ENCODE results near the gene HHIP. TPM values are rescaled to one million over a fixed set of nuclear protein-coding genes. Genes with fewer than 3 reads are reported as not detected.
A peak's percentile ranks its signal among the peaks of the same experiment; 100 is the strongest.

Gene HHIP
- total RNA-seq, 1 experiment from 2014 or later, result not detected

- Histone ChIP-seq H4K20me1 (ENCODE audit: insufficient read depth) (no peaks in the 10 kb centered on the region), H3K27ac (ENCODE audit: low read depth, low read length) (no peak overlapping the region), H3K9me2 (ENCODE audit: insufficient read depth) (no peaks in the 10 kb centered on the region; the same call in 1 of the 2 replicates), H3K4me3 (replicated peaks in 1 of 2; ENCODE audit: low read depth in 1 of 2, low read length in 2 of 2) (no peak overlapping the region), H3K4me1 (ENCODE audit: control insufficient read depth in 1 of 2, insufficient read depth in 2 of 2, low read length in 2 of 2) (no peaks in the 10 kb centered on the region), H3K36me3 (ENCODE audit: control insufficient read depth in 1 of 2, insufficient read depth in 2 of 2, low read length in 2 of 2) (no peaks in the 10 kb centered on the region), H3K9ac (ENCODE audit: low read length) (no peak overlapping the region), H3K79me2 (ENCODE audit: insufficient read depth, low read length) (no peaks in the 10 kb centered on the region), H3K4me2 (ENCODE audit: low read length) (no peak overlapping the region), H3K9me3 (ENCODE audit: control insufficient read depth in 1 of 2, insufficient read depth in 1 of 2, low read depth in 1 of 2, low read length in 2 of 2) (no peaks in the 10 kb centered on the region), H3K27me3 (ENCODE audit: insufficient read depth, low read length) (no peaks in the 10 kb centered on the region), H2AFZ (ENCODE audit: low read depth, low read length, poor library complexity, severe bottlenecking) (no peak overlapping the region)
- CTCF ChIA-PET, result interaction anchor here (1.7 kb wide), 1 partner anchor 17 kb away, joined by 5 read pairs; no protein-coding TSS in a partner anchor
- RAD21 ChIA-PET (ENCODE audit: low non-redundant PET in 1 of 2, low total read pairs in 2 of 2, uncharacterized antibody in 2 of 2, unreplicated experiment in 2 of 2), result no interaction called here
- DNase-seq (ENCODE audit: low read depth, low spot score), result peak; percentile 26
- TF ChIP-seq EZH2 (IDR thresholded peaks at IDR 0.05), result no peak
- no peak for TF ChIP-seq FOSL1 (IDR thresholded peaks at IDR 0.05; ENCODE audit: low read depth)
- TF ChIP-seq CTCF (IDR thresholded peaks at IDR 0.05 in 2 of 3, conservative IDR thresholded peaks at IDR 0.05 in 1 of 3; ENCODE audit: borderline replicate concordance in 1 of 3, insufficient read depth in 1 of 3, low read depth in 2 of 3, low read length in 2 of 3), result peak; percentile 35 to 73 (median 63); a peak in 5 of 6 replicates
- TF ChIP-seq MAX (IDR thresholded peaks at IDR 0.05), result no peak
- TF ChIP-seq ZNF274 (IDR thresholded peaks at IDR 0.05; ENCODE audit: low read depth, low read length), result no peak
- TF ChIP-seq ELF1 (IDR thresholded peaks at IDR 0.05; ENCODE audit: borderline replicate concordance, low read depth), result no peak
- no peak for TF ChIP-seq SP1 (IDR thresholded peaks at IDR 0.05; ENCODE audit: low read depth)
- no peak for TF ChIP-seq POLR2AphosphoS5 (IDR thresholded peaks at IDR 0.05; ENCODE audit: low read depth, low read length)
- peak; percentile 54 for TF ChIP-seq RAD21 (IDR thresholded peaks at IDR 0.05; ENCODE audit: low read depth)
- TF ChIP-seq ZBTB33 (IDR thresholded peaks at IDR 0.05; ENCODE audit: extremely low read depth, insufficient replicate concordance, low read length), result no peak
- TF ChIP-seq SRF (IDR thresholded peaks at IDR 0.05; ENCODE audit: low read depth), result no peak
- no peak for TF ChIP-seq ZFX (IDR thresholded peaks at IDR 0.05)
- TF ChIP-seq EZH2phosphoT487 (IDR thresholded peaks at IDR 0.05; ENCODE audit: borderline replicate concordance), result no peak
- no peak for TF ChIP-seq POLR2A (IDR thresholded peaks at IDR 0.05; ENCODE audit: borderline replicate concordance, extremely low read depth, insufficient read depth, insufficient read length)
- peak; percentile 83 for ATAC-seq
- intact Hi-C loops (cut with micrococcal nuclease), result loop anchor here (10.0 kb wide), 1 partner anchor 453 kb away; no protein-coding TSS in a partner anchor
- BruUV-seq (replicated peaks), result no TSS peak
- POLR2A ChIA-PET, result no interaction called here
These were observed 34.1 kb upstream of the HHIP start for GRCh38 chr4:144611850-144612249.
